GM13976 (cell line): ENCODE results near the gene ZNF503.

ENCODE experiments used
- DNase-seq: peaks from one replicate; pipeline ENCODE4 v3.0.0; 2012; ENCODE audit warnings: low spot score
- CTCF ChIP-seq: IDR thresholded peaks from 2 replicates; pipeline ENCODE4 v1.5.1; 2012; ENCODE audit warnings: borderline replicate concordance, mild to moderate bottlenecking; ENCODE audit not compliant: insufficient read depth; ENCODE audit errors: extremely low read depth, missing control alignments, control extremely low read depth
- in situ Hi-C: fragments of 300-500 bp; cut with MboI; formaldehyde crosslinking; loops from one replicate; pipeline ENCODE4 v1.12.0; 2022; ENCODE audit warnings: low sequenced_read_pairs, mixed read lengths, inconsistent platforms; ENCODE audit not compliant: unreplicated experiment

ZNF503 gene

GRCh38 chr10:75432763-75433162, 31.2 kb upstream of the ZNF503 start:
- DNase-seq, result no peak
- TF ChIP-seq CTCF, result no peak
- in situ Hi-C loops, result no loop called here

- in situ Hi-C loops, result no loop called here
- no peak for TF ChIP-seq CTCF
- no peak for DNase-seq
These were observed 30.6 kb upstream of the ZNF503 start for GRCh38 chr10:75432176-75432575.

GRCh38 chr10:75431180-75432111, 29.9 kb upstream of the ZNF503 start, which contains the start of gene LRMDA:
LRMDA (plus strand) TSS chr10:75431624.
- no peak for TF ChIP-seq CTCF
- in situ Hi-C loops, result no loop called here
- no peak for DNase-seq

GRCh38 chr10:75430000-75430763, 28.6 kb upstream of the ZNF503 start:
- in situ Hi-C loops, result no loop called here
- no peak for DNase-seq
- no peak for TF ChIP-seq CTCF

- TF ChIP-seq CTCF, result no peak
- in situ Hi-C loops, result no loop called here
- no peak for DNase-seq
These were observed 27.7 kb upstream of the ZNF503 start for GRCh38 chr10:75429159-75429827.
